KBM-7 (cell line): ENCODE data around the gene DNAJC9.

ENCODE experiments used
- DNase-seq: peaks from one replicate; pipeline ENCODE4 v3.0.0-alpha.2; 2015
- in situ Hi-C: fragments of 300-500 bp; cut with MboI; formaldehyde crosslinking; loops from 2 replicates; pipeline ENCODE4 v1.14.3; 2020; ENCODE audit warnings: low sequenced_read_pairs, low pct_unique_long_range_greater_than_20kb, mixed read lengths

DNAJC9 gene

GRCh38 chr10:73206385-73206784 lies 40.7 kb downstream of the DNAJC9 start:
- no peak for DNase-seq
- in situ Hi-C loops = no loop called here

GRCh38 chr10:73205890-73206289 lies 41.2 kb downstream of the DNAJC9 start:
- in situ Hi-C loops = no loop called here
- DNase-seq = peak; percentile 7

GRCh38 chr10:73205081-73205480 lies 42.0 kb downstream of the DNAJC9 start:
- in situ Hi-C loops = no loop called here
- DNase-seq = no peak
